ENCODE results near the gene RXFP1.
"Not testable (repeated sequence)": the region's sequence is repeated elsewhere in the genome, so short reads cannot be mapped to it uniquely, and the experiment has no call there.

Gene RXFP1

DNA sequence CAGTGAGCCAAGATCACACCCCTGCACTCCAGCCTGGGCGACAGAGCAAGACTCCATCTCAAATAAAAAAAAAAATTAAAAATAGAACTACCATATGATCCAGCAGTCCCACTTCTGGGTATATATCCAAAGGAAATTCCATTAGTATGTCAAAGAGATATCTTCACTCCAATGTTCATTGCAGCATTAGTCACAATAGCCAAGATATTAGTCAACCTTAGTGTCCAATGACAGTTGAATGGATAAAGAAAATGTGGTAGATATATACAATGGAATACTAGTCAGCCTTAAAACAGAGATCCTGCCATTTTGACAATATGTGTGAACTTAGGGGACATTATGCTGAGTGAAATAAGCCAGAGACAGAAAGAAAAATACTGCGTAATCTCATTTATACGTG, 100.6 kb downstream of the RXFP1 start:
- DNase-seq: no peak

DNA sequence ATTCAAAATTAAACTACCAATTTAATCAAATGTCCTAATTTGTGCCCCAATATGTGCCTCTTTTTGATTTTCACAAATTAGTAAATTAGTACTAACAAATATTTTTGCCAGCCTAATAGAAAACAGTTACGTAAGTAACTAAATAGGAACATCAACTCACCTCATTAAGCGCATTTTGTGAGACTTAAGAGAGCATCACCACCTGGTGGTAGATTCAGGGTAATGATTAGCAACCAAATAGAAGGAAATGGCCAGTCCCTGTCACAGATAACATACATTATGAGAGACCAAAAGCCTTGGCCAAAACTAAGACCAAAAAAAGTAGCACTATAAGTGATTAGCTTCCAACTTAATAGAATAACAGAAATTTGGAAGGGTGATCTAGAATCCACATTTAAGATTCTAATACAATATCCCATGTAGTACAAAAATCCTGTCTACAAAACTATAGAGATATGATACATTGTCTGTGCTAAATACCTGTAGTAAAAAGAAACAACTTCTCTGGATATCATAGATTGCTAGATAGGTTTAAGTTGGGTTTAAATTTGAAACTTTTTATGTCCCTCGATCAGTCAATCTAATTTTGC, 103.3 kb downstream of the RXFP1 start:
- peak; percentile 41 for DNase-seq

DNA sequence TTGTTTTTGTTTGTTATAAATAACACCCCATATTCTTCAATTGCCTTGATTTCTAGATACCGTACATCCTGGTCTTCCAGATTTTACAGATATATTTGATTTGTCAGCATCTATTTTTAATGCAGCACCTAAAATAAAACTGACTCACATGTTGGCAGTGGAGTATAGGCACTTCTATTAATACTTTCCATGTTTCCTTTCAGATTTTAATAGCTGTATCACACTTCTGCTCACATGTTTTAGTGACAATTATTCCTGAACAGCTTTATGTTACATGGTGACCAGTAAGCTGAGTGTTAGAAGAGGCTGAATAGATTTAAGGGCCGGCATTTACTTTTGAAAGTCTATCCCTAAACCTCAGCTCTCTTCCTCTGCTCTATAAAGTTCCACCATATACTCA, 103.9 kb downstream of the RXFP1 start:
- DNase-seq: no peak

DNA sequence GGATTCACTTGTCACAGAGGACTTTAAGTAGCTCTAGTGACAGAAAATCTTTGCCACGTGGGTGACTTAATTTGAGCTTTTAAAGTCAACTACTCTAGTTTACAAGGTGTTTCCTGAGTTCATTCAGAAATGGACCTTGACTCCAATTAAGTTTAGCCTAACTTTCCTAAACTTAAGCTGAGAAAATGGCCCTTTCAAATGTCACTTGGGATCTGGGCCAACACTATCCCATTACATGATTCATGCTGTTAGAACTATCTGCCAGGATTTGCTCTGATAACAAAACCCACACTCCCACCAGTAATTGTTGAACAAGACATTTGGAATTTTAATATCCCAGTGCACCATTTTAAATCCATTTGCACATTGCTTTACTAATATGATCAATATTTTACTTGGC, 109.2 kb downstream of the RXFP1 start:
- DNase-seq: no peak

DNA sequence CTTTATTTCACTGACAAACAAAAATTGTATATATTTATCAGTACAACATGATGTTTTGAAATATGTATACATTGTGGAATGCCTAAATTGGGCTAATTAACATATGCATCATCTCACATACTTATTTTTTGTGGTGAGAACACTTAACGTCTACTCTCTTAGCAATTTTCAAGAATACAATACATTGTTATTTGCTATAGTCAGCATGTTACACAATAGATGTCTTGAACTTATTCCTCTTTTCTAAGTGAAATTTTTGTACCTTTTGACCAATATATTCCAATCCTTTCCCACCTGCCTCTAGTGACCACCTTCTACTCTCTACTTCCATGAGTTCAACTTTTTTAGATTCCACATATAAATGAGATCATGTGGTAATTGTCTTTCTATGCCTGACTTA, 114.9 kb downstream of the RXFP1 start:
- no peak for DNase-seq

DNA sequence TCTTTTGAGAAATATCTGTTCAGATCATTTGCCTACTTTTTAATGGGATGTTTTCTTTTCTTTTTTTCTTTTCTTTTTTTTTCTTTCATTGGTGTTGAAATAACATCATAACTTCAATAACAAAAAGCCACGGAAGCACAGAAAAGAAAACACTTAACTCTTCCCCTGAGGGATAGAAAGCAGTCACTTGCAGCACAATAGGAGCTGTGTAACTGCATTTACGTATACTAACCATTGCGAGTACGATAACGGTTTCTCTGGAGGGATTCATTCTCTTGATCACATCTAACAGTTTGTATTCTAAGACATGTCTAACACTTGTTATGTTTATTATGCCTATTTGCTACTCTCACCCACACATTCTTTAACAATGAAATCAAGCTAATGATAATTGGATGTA, 122.7 kb downstream of the RXFP1 start:
- DNase-seq: no peak

DNA sequence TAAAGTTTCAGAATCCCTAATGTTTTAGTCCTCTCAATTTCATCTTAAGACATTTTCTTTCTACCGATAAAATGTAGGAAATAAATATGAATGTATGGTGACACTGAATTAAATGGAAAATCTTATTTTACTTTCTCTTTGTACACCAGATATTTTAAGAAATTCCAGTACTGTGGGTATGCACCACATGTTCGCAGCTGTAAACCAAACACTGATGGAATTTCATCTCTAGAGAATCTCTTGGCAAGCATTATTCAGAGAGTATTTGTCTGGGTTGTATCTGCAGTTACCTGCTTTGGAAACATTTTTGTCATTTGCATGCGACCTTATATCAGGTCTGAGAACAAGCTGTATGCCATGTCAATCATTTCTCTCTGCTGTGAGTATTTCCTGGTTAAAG, 123.1 kb downstream of the RXFP1 start:
- no peak for DNase-seq

DNA sequence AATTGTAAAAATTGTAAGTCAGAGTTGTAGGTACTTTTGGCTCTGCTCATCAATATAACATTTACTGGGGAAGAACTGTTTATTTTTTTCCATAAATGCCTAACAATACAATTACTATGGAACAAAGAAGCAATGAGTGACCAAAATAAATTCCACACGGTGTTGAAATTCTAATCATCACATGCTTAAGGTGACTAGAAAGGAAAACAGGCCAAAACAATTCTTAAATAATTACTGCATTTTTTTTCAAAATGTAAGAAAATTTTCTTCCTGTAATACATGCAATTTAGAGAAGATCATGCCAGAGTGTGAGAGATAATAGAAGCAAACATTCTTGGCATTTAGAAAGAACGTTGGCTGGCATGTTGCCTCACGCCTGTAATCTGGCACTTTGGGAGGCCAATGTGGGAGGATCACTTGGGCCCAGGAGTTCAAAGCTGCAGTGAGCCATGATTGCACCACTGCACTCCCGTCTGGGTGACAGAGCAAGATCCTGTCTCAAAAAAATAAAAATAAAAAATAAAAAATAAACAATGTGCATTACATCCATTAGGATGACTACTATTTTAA, 127.5 kb downstream of the RXFP1 start:
- no peak for DNase-seq

DNA sequence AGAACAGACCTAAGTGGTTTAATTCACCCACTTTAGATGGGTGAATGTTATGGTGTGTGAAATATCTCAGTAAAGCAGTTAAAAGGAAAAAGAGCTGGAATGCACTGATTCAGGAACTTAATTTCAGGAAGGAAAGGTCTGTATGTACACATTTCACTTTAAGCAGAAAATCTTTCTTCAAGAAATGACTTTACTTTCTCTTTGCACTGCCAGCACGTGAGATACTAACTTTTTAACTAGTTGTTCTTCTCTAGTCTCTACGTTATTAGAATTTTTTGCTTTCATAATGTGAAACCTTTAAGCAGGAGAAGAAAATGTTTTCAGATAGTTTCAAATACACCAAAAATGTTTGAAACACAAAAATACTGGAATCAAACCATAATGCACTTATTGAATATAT, 131.2 kb downstream of the RXFP1 start:
- DNase-seq: no peak

DNA sequence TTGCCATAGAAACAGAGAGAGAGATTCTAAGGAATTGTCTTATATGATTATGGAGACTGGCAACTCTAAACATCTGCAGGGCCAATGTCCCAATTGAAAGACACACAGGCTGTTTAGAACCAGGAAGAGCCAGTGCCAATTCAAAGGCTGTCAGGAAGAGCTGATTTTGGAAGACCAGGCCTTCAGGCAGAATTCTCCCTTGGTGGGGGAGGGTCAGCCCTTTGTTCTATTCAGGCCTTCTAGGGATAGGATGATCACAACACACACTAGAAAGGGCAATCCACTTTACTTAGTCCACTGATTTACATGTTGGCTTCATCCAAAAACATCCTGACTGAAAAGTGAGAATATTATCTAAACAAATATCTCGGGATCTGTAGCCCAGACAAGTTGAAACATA, 134.8 kb downstream of the RXFP1 start:
- no peak for DNase-seq

DNA sequence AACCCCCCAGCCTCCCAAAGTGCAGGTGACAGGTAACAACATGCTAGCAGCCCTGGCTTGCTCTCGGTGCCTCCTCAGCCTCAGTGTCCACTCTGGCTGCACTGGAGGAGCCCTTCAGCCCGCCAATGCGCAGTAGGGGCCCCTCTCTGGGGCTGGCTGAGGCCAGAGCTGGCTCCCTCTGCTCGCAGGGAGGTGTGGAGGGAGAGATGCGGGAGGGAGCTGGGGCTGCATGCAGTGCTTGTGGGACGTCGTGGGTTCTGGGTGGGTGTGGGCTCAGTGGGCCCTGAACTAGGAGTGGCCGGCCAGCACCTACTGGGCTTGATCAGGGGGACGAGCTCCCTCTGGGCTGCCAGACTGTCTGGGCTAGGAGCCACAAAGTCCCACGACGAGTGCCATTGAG, 135.6 kb downstream of the RXFP1 start:
- DNase-seq: no peak

DNA sequence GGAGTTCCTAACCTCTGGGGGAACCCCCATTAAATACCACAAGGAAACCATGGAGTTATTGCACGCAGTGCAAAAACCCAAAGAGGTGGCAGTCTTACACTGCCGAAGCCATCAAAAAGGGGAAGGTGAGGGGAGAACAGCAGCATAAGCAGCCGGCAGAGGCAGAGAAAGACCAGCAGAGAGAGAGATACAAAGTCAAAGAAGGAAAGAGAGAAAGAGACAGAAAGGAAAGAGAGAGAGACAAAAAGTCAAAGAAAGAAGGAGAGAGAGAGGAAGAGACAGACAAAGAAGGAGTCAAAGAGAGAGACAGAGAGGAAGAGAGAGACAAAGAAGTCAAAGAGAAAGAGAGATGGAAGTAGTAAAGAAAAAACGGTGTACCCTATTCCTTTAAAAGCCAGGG, 141.6 kb downstream of the RXFP1 start:
- not testable (repeated sequence) for DNase-seq

DNA sequence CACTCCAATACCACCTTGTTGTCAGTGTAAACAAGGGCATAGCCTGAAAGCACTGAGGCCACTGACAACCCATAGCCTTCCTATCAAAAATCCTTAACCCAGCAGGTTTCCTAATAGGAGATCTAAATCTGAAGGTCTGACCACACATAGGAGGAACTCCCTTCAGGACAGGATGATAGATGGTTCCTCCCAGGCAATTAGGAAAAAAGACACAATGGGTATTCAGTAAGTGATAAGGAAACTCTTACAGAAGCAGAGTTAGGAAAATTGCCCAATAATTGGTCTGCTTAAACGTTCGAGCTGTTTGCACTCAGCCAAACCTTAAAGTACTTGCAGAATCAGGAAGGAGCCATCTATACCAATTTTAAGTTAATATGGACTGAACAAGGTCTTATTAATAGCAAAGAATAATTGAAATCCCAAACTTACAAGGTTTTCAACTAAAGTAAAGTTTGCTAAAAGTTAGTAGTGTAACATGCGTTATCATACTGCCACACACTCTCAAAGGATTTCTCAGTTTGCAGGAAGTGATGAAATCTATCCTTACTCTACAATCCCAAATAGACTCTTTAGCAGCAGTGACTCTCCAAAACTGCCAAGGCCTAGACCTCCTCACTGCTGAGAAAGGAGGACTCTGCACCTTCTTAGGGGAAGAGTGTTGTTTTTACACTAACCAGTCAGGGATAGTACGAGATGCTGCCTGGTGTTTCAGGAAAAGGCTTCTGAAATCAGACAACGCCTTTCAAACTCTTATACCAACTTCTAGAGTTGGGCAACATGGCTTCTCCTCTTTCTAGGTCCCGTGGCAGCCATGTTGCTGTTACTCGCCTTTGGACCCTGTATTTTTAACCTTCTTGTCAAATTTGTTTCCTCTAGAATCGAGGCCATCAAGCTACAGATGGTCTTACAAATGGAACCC, 142.3 kb downstream of the RXFP1 start:
- DNase-seq: not testable (repeated sequence)

DNA sequence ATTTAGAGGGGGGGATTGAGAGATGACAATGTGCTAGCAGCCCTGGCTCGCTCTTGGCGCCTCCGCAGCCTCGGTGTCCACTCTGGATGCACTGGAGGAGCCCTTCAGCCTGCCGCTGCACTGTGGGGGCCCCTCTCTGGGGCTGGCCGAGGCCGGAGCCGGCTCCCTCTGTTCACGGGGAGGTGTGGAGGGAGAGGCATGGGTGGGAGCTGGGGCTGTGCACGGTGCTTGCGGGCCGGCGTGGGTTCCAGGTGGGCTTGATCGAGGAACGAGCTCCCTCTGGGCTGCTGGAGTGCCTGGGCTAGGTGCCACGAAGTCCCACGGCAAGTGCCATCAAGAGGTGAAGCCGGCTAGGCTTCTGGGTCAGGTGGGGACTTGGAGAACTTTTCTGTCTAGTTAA, 143.1 kb downstream of the RXFP1 start:
- DNase-seq: no peak

DNA sequence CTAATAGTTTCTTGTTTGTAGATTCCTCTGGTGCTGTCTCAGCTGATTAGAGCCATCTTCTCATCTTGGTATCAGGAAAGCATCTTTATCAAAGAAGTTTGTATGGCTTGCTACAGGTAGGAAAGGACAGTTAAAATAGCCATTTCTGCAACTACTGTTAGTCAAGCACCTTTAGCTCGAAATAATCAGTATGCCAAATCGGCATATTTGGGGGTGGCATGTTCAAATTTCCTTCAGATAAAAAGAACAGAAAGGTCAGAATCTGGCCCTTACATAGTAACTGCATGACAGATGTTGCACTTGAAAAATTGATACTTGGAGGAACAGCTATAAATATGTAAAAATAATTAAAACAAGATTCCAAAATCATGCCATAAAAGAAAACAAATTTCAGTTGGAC, 145.2 kb downstream of the RXFP1 start:
- no peak for DNase-seq

DNA sequence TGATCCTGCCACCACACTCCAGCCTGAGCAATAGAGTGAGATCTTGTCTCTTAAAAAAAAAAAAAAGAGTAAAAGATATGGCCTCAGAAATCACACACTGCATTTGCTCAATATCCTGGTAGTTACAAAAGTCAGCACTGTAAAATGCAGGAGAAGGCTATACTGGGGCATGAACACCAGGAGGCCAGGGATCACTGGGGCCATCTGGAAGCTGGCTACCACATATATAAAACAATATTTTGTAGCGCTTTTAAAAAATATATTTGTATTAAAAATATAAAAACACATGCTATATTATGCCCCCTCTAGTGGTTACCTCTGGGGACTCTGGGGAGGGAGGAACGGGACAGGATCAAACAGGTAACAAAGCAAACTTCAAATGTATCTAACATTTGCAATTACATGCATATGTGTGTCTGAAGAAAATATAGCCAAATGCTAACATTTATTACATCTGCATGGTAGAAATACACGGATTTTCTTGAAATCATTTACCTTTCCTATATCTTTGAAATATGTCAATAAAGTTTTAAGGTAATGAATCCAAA, 146.0 kb downstream of the RXFP1 start:
- DNase-seq: peak; percentile 29

DNA sequence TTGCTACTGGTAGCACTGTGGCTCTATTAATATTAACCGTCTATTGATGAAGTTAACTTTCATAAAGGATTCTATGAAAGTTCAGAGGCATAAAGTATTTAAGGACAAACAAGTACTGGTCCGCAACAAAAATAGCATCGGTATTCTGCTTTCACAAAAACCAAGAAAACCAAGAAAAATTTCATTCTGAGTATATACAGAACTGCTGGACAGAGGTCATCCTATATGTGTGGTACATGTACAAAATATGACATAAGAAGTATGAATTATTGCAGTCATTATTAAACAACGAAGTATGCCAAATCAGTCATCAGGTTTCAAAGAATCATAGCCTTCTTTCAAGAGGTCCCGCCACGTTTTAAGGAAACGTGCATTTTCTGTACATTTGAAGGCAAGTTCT, 147.6 kb downstream of the RXFP1 start:
- no peak for DNase-seq

DNA sequence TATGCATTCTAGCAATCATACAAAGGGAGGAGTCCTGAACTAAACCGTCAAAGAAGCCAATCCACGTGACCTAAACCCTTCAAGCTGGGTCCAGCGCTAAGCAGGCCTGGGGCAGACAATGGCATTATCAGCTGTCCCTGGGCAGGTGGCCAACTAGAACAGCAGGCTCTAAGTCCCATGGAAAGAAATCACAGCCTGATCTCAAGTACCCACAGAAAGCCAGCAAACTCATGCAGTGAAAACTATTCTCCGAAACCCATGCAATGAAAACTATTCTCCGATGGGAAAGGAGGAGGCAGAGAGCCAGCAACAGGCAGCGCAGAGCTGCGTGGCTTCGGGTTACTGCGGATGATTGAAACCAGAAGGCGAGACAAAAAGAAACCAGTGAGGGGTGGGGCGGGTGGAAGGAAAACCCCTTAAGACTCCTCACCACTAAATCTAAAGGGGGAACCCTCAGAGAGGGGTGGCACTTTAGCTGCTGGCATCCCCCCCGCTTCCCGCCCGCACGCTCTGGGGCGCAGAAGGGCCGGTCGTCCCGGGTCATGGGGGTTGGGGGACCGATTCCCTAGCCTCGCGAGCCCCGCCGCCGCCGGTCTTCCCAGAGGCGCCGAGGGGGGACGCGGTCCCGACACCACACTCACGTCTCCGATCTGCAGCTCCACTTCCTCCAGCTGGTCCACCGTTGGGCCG, 149.4 kb downstream of the RXFP1 start:
- peak; percentile 47 for DNase-seq

DNA sequence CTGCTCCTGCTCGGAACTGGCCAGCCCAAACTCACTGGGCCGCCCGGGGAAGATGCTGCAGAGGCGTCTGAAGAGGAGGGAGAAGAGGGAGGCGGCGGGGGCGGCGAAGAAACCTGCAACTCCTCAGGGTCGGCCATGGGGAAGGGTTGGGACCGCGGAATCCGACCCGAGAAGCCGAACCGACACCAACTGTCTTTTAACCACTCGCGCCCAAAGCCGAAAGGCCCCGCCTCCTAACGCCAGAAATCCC, 149.9 kb downstream of the RXFP1 start, which contains the start of gene C4orf46:
Gene C4orf46, minus strand, starts transcription at position 223 of the 250 bp plus-strand sequence. Its CDS starts 86 bp downstream, at position 137.
- no peak for DNase-seq

DNA sequence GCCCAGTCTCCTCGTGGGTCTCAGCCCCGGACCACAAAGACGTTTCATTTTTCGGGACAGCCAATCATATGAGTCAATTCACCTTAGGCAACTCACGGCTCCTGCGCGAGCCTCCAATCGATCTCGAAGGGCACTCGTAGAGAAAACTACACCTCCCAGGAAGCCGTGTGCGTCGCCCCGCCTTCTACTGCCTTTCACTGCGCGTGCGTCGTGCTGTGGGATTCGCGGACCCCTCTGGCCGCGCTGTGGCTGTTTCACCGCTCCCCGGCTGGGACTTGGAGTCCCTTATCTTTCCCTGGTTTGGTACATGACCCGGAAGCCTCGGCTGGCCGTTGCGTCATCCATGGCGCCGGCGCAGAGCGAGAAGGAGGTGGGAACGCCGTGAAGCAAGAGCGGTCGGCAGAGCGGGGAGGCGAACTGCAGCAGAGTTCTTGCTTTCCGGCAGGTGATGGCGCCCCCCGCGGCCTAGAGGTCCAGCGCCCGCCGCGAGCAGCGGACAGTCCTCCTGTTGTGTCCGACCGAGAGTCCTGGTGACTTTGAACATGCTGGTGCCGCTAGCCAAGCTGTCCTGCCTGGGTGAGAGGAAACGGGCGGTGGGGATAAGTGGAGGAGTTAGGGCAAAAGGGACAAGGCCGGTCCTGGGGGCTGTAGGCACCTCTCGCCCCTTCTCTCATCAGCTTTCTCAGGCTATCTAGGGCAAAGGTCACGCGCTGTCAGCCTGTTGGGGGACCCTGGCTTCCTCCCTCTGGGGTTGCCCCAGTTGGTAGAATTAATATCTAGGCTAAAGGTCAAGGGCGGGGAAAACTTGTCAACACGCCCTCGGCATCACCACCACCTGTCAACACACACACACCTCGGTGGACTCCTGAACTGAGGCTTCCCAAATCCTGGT, 150.5 kb downstream of the RXFP1 start, which contains the start of gene ETFDH:
Gene ETFDH, plus strand, starts transcription at position 382 of the 892 bp plus-strand sequence. Its CDS starts 161 bp downstream, at position 543.
- peak; percentile 97 for DNase-seq

DNA sequence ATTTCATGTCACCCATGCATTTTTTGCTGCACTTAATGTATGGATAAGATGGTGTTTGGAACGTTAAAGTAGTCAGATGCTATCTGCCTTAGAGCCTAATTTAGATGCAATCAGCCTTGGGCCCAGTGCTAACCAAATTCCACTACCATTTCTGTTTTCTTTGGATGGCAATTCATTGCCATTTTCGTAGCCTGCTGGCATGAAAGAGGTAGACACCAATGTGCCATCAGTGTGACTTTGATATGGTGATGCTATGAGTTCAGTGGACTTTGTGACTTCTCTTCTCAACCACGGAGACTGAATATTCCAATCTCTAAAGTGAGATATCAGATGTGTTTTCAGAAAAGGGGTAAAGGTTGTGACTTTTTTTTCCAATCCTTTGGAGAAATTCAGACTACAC, 152.0 kb downstream of the RXFP1 start:
- no peak for DNase-seq

DNA sequence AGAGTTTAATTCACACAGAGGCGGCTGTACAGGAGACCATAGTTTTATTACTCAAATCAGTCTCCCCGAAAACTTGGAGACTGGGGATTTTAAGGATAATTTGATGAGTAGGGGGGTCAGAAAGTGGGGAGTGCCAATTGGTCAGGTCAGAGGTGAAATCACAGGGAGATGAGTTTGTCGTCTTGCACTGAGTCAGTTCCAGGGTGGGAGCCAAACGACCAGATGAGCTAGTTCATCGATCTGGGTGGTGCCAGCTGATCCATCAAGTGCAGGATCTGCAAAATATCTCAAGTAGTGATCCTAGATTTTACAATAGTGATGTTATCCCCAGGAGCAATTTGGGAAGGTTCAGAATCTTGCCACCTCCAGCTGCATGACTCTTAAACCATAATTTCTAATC, 154.4 kb downstream of the RXFP1 start:
- no peak for DNase-seq

Data from NCI-H510A treated with DMSO at 0.1 percent for 48 hours (cell line).